NCI-H2029 treated with DMSO at 0.1 percent for 48 hours (cell line): ENCODE data around the gene ATXN7.

ENCODE experiments used
- DNase-seq: peaks from one replicate; lab custom pipeline; 2025; lab: John Stamatoyannopoulos, UW

Gene ATXN7

DNA sequence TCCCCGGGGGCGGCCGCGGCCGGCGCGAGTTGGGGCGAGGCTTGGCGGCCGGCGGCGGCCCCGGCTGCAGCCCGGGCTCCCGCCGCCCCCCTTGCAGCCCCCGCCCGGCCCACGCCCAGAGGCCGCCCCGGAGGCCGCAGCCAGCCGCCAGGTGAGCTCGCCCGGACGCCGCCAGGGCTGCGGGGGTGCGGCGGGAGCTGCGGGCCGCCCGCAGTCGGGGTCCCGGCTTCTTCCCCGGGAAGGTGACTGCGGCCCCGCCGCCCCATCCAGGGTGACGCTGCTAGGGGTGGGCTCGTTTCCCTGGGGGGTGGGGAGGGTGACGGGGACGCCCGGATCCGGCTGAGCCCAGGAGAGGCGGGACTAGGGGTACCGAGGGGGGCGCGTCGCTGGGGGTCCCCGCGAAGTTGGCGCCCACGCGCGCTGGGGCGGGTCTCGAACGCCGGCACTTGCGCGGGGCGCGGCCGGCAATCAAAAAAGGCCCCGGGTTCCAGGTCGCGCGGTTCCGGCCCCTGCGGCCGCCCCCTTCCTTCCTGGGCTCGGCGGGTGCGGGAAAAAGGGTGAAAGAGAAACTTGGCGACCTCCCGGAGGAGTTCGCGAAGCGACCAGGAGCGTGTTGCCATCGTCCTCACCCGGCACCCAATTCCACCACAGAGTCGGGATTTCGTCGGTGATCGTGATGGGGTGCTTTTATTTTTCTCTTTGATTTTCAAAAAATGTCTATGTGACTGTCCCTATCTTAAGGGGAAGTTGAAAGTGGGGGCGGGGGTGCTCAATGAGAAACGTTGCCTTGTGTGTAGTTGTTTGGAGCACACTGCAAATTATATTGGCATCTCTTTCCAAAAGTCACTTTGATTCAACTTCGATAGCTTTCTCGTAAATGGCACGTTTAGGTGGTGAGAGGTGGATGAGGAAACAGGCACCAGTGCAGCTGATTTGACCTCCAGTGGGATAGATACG is 619 bp downstream of the ATXN7 start:
- no peak for DNase-seq

DNA sequence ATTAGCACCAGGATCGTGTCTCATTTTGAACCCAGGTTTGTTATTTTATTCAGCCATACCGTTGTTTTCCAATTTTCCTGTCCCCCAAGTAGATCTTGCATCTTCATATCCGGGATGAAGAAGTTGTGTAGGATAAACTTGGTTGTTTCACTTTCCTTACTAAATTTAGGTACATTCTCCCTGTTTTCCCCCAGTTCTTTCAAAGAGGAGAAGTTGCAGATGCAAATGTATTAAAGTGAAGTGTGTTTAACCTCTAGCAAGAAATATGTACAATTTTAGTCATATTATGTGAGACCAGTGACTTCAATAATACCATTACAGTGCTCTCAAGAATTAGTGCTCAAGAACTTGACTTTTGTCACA is 1.3 kb downstream of the ATXN7 start:
- DNase-seq, result no peak

DNA sequence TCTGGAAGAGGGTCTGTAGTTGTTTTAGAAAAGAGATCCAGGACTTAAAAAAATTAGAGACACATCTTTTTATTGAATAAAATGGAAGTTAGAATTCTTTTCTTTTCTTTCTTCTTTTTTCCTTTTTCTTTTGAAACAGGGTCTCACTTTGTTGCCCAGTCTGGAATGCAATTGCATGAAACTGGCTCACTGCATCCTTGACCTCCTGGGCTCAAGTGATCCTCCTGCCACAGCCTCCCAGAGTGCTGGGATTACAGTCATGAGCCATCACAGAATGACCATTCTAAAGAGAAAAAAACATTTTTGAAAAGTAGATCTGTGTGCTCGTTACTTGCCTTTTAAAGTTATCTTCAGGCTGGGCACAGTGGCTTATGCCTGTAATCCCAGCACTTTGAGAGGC is 3.6 kb downstream of the ATXN7 start:
- DNase-seq, result no peak

DNA sequence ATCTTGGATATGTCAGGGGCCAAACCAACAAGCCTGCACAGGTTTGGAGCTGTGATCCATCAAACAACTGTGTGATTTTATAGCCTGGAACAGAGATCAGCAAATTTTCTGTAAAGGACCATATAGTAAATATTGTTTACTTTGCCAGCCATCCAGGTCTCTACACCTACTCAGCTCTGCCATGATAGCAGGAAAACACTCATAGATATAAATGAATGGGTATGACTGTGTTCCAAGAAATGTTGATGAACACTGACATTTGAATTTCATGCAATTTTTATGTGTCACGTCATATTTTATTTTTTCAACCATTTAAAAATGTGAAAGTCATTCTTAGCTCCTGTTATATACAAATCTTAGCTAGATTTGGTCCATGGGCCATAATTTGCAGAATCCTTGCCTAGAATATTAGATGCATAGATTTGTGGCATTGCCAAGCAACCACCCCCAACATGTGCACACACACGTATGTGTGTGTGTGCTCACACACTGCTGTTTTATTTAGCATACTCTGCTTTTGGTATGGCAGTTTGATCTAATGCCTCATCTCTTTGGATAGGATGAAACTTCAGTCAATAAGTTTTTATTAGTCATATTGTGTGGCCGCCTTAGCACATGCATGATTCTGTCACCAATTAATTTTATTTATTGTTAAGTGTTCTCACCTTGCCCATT is 6.4 kb downstream of the ATXN7 start:
- no peak for DNase-seq

DNA sequence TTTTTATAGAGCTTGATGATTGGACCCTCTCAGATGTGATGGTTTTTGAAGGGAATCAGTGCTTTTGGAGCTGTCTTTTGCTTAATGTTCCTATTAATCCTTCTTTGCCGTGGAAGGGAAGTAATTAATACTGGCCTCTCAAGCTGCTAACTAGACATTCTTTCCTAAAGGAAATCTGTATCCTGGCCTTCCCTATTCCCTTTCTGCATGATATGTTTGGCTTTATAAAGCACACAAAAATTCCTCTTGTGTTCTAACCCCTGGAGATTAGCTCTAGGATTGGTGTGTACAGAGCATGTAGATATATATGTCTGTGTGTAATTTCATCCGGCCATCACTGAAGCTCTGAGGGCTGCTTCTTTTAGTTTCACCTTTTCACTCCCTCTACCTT is 6.9 kb downstream of the ATXN7 start:
- no peak for DNase-seq

DNA sequence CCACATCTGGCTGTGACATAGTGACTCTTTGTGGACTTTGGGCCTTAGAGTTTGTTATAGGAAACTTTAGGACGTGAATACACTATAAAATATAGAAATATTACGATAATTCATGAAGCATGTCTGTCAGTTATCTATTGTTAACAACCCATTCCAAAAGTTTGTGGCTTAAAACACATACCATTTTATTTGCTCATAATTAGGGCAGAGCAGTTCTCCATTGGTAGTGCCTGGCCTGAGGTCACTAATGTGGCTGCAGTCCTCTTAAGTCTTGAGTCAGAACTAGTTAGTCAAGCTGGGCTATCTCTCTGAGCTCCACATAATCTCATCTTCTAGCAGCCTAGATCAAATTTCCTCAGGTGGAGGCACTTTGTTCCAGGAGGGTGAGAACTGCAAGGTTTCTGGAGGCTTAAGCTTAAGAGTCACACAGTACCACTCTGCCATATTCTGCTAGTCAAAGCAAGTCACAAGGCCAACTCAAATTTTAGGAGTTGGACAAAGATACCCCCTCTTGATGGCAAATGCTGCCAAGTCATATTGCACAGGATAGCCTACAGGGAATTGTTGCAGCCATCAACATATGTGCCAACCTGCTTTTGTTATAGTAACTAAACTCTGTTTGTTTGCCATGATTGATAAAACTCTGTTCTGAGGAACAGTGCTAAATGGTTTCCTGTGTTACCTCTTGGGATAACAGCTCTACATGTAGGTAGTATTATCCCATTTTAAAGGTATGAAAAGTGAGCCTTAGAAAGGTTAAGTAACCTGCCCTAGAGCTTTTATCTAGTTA is 8.7 kb downstream of the ATXN7 start:
- no peak for DNase-seq

DNA sequence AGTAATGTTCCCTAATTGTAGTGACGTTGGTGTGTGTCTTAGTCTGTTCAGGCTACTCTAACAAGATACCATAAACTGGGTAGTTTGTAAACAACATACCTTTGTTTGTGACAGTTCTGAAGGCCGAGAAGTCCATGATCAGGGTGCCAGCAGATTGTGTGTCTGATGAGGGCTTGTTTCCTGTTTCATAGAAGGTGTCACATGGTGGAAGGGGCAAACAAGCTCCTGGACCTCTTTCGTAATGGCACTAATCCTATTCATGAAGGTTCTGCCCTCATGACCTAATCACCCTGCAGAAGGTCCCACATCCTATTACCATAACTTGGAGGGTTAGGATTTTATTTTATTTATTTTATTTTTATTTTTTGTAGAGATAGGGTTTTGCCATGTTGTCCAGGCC is 11.1 kb downstream of the ATXN7 start:
- no peak for DNase-seq

DNA sequence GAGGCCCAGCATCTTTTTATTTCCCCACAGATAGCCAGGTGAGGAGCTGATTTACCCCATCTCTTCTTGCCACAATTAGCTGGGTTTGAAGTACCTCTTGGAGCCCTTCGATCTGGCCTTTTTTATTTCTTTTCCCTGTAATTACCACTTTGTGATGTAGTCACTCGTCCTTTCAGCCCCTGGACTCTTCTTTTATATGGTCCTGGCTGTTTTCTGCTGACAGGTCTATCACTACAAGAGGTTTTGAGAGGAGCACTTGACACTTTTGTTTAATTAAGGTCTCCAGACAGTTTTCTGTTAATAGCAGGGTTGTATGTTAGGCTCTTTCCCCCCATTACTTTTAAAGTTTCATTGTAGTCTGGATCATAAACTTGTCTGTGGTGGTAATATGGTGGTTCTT is 11.8 kb downstream of the ATXN7 start:
- DNase-seq, result no peak

DNA sequence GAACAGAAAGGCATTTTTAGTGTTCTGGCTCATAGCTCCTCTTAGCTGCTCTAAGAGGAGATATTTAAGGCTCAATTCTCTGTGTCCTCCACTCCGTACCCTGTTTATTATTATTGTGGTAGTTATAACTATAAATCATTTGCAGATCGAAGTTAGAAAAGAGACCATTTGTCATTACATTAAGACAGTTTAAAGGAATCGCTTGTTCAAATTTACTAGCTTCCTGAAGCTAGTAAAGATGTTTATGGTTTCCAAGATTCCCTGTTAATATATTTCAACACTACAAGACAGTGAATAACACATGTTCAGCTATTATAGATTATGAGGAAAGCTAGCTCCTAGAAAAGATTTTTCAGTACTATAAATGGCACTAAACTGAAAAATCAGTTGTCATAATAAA is 12.6 kb downstream of the ATXN7 start:
- DNase-seq, result no peak

DNA sequence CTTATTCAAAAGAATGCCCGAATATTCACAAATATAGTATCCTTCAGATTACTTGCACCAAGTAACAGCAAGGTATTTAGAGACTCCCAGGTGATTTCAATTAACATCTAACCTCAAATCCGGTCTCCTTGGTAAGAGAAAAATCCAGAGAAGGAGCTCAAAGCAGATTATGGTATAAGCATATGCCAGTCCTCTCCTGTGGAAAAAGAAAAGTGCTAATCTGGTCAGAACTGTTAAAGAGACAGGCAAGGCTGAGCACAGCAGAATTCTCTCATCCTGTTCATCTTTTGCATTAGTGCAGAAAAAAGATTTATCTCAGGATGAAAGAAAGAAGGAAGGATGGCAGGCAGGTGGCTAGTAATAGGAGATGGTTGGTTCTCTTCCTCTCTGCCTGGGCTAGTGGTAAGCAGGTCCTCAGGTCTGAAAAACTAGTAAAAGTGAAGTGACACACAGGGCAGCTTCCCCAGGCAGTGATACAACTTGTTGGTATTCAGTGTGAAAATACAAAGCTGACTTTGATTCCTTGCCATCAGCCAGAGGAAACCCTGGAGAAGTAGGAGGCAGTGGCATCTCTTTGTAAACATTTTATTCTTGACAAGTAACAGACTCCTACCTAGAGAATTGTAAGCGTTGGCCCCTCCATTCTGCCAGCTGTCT is 14.2 kb downstream of the ATXN7 start:
- DNase-seq, result no peak

DNA sequence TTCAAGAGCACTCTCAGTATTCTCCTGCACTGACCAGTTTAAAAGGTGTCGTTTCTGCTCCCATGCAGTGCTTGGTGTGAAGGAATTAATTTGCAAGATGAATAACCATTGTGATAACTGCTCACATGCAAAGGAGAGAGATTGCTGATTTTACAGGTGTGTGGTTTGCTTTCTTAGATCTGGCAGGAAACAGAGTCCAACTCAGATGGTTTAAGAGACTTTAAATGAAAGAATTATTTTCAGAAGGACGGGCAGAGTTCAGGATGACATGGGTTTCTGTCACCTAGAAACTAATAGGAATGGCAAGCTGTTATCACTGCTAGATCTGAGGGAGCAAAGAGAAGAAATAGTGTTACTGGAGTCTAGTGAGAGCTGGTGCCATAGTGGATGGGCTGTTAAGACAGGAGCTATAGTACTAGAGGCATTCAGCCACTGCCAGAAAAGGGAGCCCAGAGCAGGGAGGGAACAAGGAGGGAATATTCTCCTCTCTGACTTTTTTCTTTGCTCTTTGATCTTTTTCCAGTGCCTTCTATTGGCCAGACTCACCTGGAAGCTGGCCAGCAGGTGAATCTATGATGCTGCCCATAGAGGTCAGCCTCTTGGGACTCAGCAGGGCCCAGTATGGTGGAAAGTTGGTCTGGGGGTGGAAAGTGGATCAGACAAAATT is 14.9 kb downstream of the ATXN7 start:
- no peak for DNase-seq

DNA sequence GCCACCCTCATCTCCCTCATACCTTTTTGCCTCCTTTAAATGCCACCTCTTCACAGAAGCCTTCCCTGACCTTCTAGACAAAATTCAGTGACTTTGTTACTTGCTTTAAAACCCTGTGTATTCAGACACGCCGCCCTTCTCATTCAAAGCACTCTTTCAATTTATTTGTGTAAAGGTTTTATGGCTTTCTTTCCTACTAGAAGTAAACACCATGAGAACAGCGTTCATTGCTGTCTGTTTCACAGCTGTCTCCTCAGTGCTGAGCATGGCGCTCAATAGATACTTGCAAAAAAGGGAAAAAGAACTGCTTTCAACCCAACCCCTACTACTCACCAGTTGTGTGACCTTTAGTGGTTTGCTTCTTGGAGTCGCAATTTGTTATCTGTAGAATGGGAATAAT is 17.0 kb downstream of the ATXN7 start:
- DNase-seq, result no peak

DNA sequence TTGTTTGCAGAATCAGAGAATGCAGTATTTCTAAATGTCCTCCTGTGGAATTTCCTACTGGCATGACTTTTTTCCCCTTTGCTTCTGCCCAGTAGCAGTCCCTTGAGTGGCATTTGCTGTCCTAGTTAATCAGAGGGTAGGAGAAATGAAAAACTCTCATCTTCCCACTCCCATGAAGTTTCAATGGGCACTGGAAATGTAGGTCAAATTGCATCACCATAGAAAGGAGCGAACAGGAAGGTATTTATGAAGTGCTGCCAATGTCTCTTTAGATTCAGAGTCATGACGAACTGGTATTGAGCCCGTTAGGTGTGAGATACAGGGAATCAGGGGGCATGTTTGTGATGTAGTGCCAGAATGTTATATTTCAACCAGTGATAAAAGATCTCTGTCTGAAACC is 23.2 kb downstream of the ATXN7 start:
- no peak for DNase-seq

DNA sequence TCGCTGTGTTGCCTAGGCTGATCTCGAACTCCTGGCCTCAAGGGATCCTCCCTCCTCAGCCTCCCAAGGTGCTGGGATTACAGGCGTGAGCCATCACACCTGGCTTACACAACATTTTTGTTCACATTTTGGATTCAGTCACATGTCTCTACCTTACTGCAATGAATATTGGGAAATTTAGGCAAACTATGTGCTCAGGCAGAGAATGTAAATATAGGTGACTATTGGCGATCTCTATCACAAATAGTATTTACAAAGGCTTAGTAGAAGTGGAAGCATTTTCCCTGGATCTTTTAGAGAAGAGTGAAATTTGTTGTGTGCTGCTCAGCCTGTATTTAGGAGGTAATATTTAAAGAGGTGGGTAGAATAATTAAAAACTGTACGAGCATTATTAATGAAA is 27.9 kb downstream of the ATXN7 start:
- DNase-seq, result no peak

DNA sequence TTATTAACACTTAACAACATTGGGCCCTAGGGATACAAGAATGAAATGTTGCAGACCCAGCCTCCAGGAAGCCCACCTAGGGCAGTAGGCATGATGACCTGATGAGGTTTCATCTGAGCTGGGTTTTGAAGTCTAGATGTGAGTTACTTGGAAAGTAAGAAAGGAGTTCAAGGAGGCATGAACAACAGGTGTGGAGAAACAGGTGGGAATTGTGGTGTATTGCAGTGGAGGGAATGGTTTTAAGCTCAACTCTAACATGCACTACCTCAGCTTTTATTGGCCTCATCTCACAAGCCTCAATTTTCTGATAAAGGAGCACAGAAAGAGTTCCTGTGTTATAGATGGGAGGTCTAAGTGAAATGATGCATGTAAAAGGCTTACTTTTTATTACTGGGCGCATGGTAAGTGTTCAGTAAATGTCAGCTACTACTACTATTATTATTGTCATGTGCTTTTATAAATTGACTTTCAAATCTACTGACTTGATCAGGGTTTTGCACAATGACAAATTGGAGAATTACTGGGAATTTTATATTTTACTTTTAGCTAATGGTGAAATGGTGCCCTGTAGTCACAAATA is 29.2 kb downstream of the ATXN7 start:
- DNase-seq, result no peak

DNA sequence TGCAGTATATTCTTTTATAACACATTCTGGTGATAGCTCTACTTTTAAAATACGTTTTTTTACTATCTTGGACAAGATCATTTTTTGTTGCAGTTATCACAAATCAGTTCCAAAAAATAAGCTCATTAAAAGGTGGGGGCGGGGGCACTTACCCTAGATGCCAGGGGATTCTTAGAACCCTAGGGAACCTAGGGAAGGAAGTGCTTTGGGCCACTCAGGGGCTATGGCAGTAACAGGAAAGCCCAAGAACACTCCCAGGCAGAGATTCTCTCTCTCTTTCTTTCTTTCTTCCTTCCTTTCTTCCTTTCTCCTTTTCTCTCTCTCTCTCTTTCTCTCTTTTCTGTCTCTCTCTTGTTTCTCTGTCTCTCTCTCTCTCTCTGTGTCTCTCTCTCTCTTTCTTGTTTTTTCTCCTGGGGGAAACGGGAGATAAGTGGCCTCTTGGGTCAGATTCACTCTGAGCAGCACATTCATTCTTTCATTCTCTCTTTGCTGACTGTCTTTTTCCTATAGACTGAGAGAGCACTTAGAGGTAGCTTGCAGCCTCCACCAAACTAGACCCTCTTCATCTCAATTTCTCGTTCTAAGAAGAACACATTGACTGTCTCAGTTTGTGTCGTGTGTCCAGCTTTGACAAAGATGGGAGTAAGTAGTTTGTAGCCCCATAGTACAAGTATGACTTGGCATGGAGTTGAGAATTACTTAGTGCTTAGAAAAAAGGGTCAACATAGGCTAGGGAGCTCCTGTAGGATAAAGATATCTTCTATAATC is 31.9 kb downstream of the ATXN7 start:
- DNase-seq, result no peak

DNA sequence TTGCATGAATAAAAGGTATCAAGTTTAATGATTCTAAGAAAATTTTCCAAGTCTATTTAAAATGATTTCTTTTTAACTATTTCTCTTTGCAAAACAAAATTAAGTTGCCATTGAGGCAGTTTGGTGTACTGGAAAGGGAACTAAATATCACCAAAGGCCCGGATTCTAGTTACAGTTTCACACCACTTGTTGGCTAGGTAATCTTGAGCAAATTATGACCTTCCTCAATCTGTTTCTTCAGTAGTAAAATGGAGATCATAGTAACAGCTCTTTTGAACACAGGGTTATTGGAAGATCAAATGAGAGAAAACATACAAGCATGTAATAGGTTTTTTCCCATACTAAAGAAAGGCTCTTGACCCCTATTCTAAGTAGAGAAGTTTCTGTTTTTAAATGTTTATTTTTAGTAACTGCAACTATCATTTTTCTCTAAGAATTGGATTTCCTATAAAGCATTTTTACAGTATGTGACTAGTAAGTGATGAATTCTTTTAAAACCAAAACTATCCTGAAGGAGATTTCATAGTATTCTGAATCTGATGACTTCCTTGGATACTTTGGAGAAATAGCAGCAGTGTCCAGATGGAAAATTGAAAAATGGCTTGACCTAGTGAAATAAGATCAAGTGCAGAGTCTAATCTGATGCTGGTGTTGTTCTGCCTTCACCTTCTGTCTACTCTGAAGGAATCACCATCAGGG is 32.8 kb downstream of the ATXN7 start:
- no peak for DNase-seq

DNA sequence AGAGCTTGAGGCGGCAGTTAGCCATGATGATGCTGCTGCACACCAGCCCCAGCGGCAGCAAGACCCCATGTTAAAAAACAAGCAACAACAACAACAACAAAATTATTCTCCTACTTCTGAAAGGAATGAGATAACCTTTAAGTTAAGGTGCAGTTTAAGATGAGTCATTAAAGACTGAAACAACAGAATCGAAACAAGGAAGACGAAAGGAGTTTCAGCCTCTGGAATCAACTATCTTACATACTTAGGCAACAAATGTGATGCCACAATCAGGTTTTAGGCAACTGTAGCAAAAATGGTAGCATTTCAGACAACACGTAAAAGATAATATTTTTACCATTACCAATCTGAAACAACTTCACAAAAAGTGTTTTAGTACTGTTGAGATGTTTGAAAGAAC is 36.3 kb downstream of the ATXN7 start:
- DNase-seq, result no peak

DNA sequence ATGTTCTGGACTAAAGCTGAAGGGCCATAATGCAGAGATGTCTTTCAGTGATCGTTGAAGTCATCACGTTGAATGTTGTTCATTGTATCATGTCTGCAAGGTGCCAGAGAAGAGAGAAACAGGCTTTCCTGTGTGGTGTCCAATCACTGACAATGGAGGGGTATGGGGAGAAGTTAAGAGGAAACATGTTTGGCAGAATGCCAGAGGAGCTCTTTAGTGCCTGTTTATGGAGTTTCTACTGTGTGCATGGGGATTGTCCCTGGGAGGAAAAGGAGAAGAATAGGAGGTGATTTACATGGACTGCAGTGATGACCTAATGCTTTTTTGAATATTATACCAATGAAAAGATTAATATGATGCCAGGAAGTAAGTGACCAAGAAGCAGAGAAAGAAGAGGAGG is 36.8 kb downstream of the ATXN7 start:
- DNase-seq, result peak; percentile 22
